H1 (cell line): ENCODE measurements around the gene ZMYM3. TPM values are rescaled to one million over a fixed set of nuclear protein-coding genes. Genes with fewer than 3 reads are reported as not detected.

Source experiments
- CTCF ChIA-PET: fragments of 300-600 bp; sonication (Branson Sonifier 250); formaldehyde crosslinking; loops from one replicate; lab custom pipeline; 2021; ENCODE audit not compliant: partially characterized antibody; lab: Charles Lee
- POLR2A ChIA-PET: fragments of 300-600 bp; sonication (Branson Sonifier 250); formaldehyde crosslinking; loops from one replicate; lab custom pipeline; 2021; ENCODE audit warnings: inconsistent platforms; ENCODE audit not compliant: partially characterized antibody; lab: Charles Lee
- DNase-seq, 2 experiments: peaks; one replicate each; pipeline versions ENCODE4 v3.0.0 to v3.0.0-alpha.2; 2010 to 2022; ENCODE audit warnings: low spot score in 2 of 2, low read depth in 1 of 2, mixed read lengths in 1 of 2
- FAIRE-seq: peaks from 2 replicates; lab custom pipeline; 2011; peaks lifted over from hg19 to GRCh38; lab: Jason Lieb, UNC
- H2AFZ ChIP-seq: 2 replicates; pipeline ENCODE4 v1.8.1; 2012; ENCODE audit warnings: low read length, inconsistent platforms
- H2AK5ac ChIP-seq: 2 replicates; pipeline ENCODE4 v1.6.1; 2013; ENCODE audit warnings: low read depth, low read length
- H2BK120ac ChIP-seq: replicated peaks from 2 replicates; pipeline ENCODE3; 2013; ENCODE audit warnings: low read depth, low read length, inconsistent platforms
- H2BK12ac ChIP-seq: 2 replicates; pipeline ENCODE4 v1.6.1; 2013; ENCODE audit warnings: low read depth, low read length
- H2BK15ac ChIP-seq: 2 replicates; pipeline ENCODE4 v1.6.1; 2013; ENCODE audit warnings: low read length
- H2BK20ac ChIP-seq: 2 replicates; pipeline ENCODE4 v1.6.1; 2013; ENCODE audit warnings: low read length
- H2BK5ac ChIP-seq: 2 replicates; pipeline ENCODE4 v1.6.1; 2013; ENCODE audit warnings: low read depth, low read length
- H3K14ac ChIP-seq: 2 replicates; pipeline ENCODE4 v1.6.1; 2013; ENCODE audit warnings: inconsistent platforms; ENCODE audit not compliant: insufficient read length
- H3K18ac ChIP-seq: 2 replicates; pipeline ENCODE4 v1.6.1; 2013; ENCODE audit warnings: low read length; ENCODE audit errors: extremely low read depth
- H3K23ac ChIP-seq: 2 replicates; pipeline ENCODE4 v1.6.1; 2013; ENCODE audit warnings: inconsistent platforms; ENCODE audit not compliant: insufficient read length
- H3K23me2 ChIP-seq: 2 replicates; pipeline ENCODE4 v1.6.1; 2013; ENCODE audit warnings: low read depth, low read length
- H3K27ac ChIP-seq: 2 replicates; pipeline ENCODE4 v1.6.1; 2011; ENCODE audit warnings: low read depth, low read length, inconsistent platforms
- H3K27me3 ChIP-seq, 4 experiments: replicated peaks in 1 of 4; 1 replicate in 1 of 4; 2 replicates in 3 of 4; pipeline versions ENCODE4 v1.6.1 to v1.8.1; 2011 to 2013; ENCODE audit warnings: low read length in 3 of 4, mild to moderate bottlenecking in 3 of 4, inconsistent platforms in 2 of 4, mixed read lengths in 2 of 4, moderate library complexity in 1 of 4; ENCODE audit not compliant: control insufficient read depth in 3 of 4, insufficient read depth in 3 of 4; ENCODE audit errors: extremely low read depth in 1 of 4
- H3K36me3 ChIP-seq, 4 experiments: 2 replicates each; pipeline versions ENCODE4 v1.6.1 to v1.8.1; 2011 to 2013; ENCODE audit warnings: mild to moderate bottlenecking in 4 of 4, low read length in 3 of 4, moderate library complexity in 2 of 4, control low read depth in 1 of 4, inconsistent platforms in 1 of 4; ENCODE audit not compliant: insufficient read depth in 4 of 4, control insufficient read depth in 2 of 4
- H3K4ac ChIP-seq: replicated peaks from 2 replicates; pipeline ENCODE3; 2013; ENCODE audit warnings: low read length, low read depth, mixed read lengths, inconsistent platforms; ENCODE audit not compliant: insufficient read length
- H3K4me1 ChIP-seq, 4 experiments: replicated peaks in 1 of 4; 1 replicate in 1 of 4; 2 replicates in 3 of 4; pipeline versions ENCODE4 v1.6.1 to v1.8.1; 2011 to 2013; ENCODE audit warnings: low read length in 3 of 4, inconsistent platforms in 2 of 4, mixed read lengths in 1 of 4; ENCODE audit not compliant: insufficient read depth in 4 of 4, control insufficient read depth in 3 of 4
- H3K4me2 ChIP-seq, 2 experiments: 2 replicates each; pipeline versions ENCODE4 v1.6.1 to v1.8.1; 2011 to 2013; ENCODE audit warnings: low read depth in 2 of 2, low read length in 2 of 2, control low read depth in 1 of 2, inconsistent platforms in 1 of 2, mild to moderate bottlenecking in 1 of 2; ENCODE audit not compliant: insufficient read depth in 1 of 2
- H3K4me3 ChIP-seq, 4 experiments: fragments of 200-600, 300-600 bp in 1 of 4; sonication (generic), shearing (Covaris generic), sonication (Bioruptor Twin) in 1 of 4; 2 replicates each; pipeline versions ENCODE4 v1.5.1 to v1.8.1; 2011 to 2016; ENCODE audit warnings: low read length in 4 of 4, low read depth in 3 of 4, control low read depth in 2 of 4, inconsistent platforms in 2 of 4, mild to moderate bottlenecking in 2 of 4, mixed read lengths in 1 of 4, moderate library complexity in 1 of 4; ENCODE audit not compliant: insufficient read depth in 2 of 4; ENCODE audit errors: extremely low read depth in 1 of 4
- H3K56ac ChIP-seq: replicated peaks from 2 replicates; pipeline ENCODE3; 2013; ENCODE audit warnings: low read depth, mild to moderate bottlenecking, mixed read lengths, low read length, inconsistent platforms; ENCODE audit not compliant: insufficient read length
- H3K79me1 ChIP-seq: 2 replicates; pipeline ENCODE4 v1.6.1; 2013; ENCODE audit warnings: low read depth, low read length, control low read depth
- H3K79me2 ChIP-seq, 2 experiments: 2 replicates each; pipeline versions ENCODE4 v1.6.1 to v1.8.1; 2012 to 2013; ENCODE audit warnings: low read length in 2 of 2, mild to moderate bottlenecking in 2 of 2, inconsistent platforms in 1 of 2; ENCODE audit not compliant: insufficient read depth in 2 of 2, control insufficient read depth in 1 of 2
- H3K9ac ChIP-seq, 4 experiments: replicated peaks in 1 of 4; 1 replicate in 1 of 4; 2 replicates in 3 of 4; pipeline versions ENCODE4 v1.6.1 to v1.8.1; 2011 to 2013; ENCODE audit warnings: low read depth in 3 of 4, low read length in 3 of 4, control low read depth in 2 of 4, mild to moderate bottlenecking in 2 of 4, moderate library complexity in 2 of 4, inconsistent platforms in 1 of 4; ENCODE audit errors: extremely low read depth in 1 of 4
- H3K9me3 ChIP-seq, 2 experiments: 2 replicates each; pipeline versions ENCODE4 v1.6.1 to v1.8.1; 2012 to 2013; ENCODE audit warnings: mild to moderate bottlenecking in 2 of 2, moderate library complexity in 2 of 2, control low read depth in 1 of 2, inconsistent platforms in 1 of 2, low read depth in 1 of 2, low read length in 1 of 2, mixed read lengths in 1 of 2; ENCODE audit not compliant: insufficient read depth in 2 of 2
- H4K20me1 ChIP-seq, 2 experiments: replicated peaks in 1 of 2; 2 replicates each; pipeline versions ENCODE3 to v1.8.1; 2011 to 2013; ENCODE audit warnings: inconsistent platforms in 2 of 2, low read length in 2 of 2, mild to moderate bottlenecking in 1 of 2; ENCODE audit not compliant: insufficient read depth in 2 of 2, control insufficient read depth in 1 of 2
- H4K5ac ChIP-seq: 2 replicates; pipeline ENCODE4 v1.6.1; 2013; ENCODE audit warnings: low read length, low read depth, mixed read lengths, inconsistent platforms; ENCODE audit not compliant: insufficient read length
- H4K8ac ChIP-seq: 2 replicates; pipeline ENCODE4 v1.8.0; 2013; ENCODE audit warnings: mild to moderate bottlenecking, moderate library complexity, low read length, inconsistent platforms; ENCODE audit not compliant: insufficient read depth; ENCODE audit errors: extremely low read depth
- H4K91ac ChIP-seq: replicated peaks from 2 replicates; pipeline ENCODE3; 2013; ENCODE audit warnings: low read length, mixed read lengths, inconsistent platforms; ENCODE audit not compliant: insufficient read length
- EZH2 ChIP-seq: fragments of 200-600 bp; sonication (generic); IDR thresholded peaks from 2 replicates; pipeline ENCODE4 v1.7.1; 2012; ENCODE audit warnings: low read depth, mild to moderate bottlenecking, moderate library complexity, low read length, inconsistent platforms; ENCODE audit not compliant: severe bottlenecking
- POLR2AphosphoS5 ChIP-seq: IDR thresholded peaks from 2 replicates; pipeline ENCODE4 v1.6.1; 2011; ENCODE audit warnings: low read depth, low read length
- POU5F1 ChIP-seq: IDR thresholded peaks from 2 replicates; pipeline ENCODE4 v1.6.1; 2011; ENCODE audit warnings: low read depth, mild to moderate bottlenecking, low read length, moderate library complexity
- RAD21 ChIP-seq, 2 experiments: IDR thresholded peaks in 1 of 2; conservative IDR thresholded peaks in 1 of 2; 2 replicates each; pipeline ENCODE4 v1.6.1; 2011; ENCODE audit warnings: low read depth in 2 of 2, low read length in 2 of 2, improper control_type of control experiment in 1 of 2, inconsistent platforms in 1 of 2, mild to moderate bottlenecking in 1 of 2, moderate library complexity in 1 of 2
- TCF12 ChIP-seq: IDR thresholded peaks from 2 replicates; pipeline ENCODE4 v1.6.1; 2011; ENCODE audit warnings: low read depth, mild to moderate bottlenecking, low read length
- ZNF274 ChIP-seq: IDR thresholded peaks from 2 replicates; pipeline ENCODE4 v1.7.0; 2012; ENCODE audit warnings: low read length, borderline replicate concordance; ENCODE audit errors: extremely low read depth
- WGBS, 2 experiments: shearing (Covaris generic) in 1 of 2; methylation state at CpG; one replicate each; pipeline versions ENCODE4 v1.1.6 to v1.1.7; 2013 to 2015; ENCODE audit warnings: low lambda C conversion rate in 2 of 2, mixed read lengths in 2 of 2, inconsistent platforms in 1 of 2, low coverage in 1 of 2, missing lambda C conversion rate in 1 of 2; ENCODE audit not compliant: insufficient replicate concordance in 2 of 2, insufficient coverage in 1 of 2, insufficient read length in 1 of 2; ENCODE audit errors: extremely low coverage in 1 of 2, missing lambda C conversion rate in 1 of 2; 5-methylcytosine and 5-hydroxymethylcytosine counted together
- polyA plus RNA-seq, 7 experiments: library from polyadenylated mRNA; depleted of rRNA in 3 of 7; stranded (reverse) in 5 of 7; unstranded in 2 of 7; fragments of >200 nt in 5 of 7; fragments of 200-250 nt in 2 of 7; gene quantifications; 1 replicate in 5 of 7; 2 replicates in 1 of 7; 4 replicates in 1 of 7; pipeline versions ENCODE4 v1.2.1 to v1.2.3, GENCODE V29; 2011 to 2013; ENCODE audit warnings: missing spikeins in 2 of 7, mixed read lengths in 2 of 7
- total RNA-seq: library from RNA; stranded (reverse); fragmentation: NEBNext Ultra II Directional; extraction: Animal tissue kit (Norgen Biotek cat#: 25700); gene quantifications from 2 replicates; pipeline ENCODE4 v1.2.1, GENCODE V29; 2021
- TF ChIP-seq, protein P1 (sequence below), 3 experiments: IDR thresholded peaks; 1 replicate in 2 of 3; 2 replicates in 1 of 3; pipeline versions ENCODE4 v1.5.1 to v1.6.1; 2011; ENCODE audit warnings: low read length in 3 of 3, mild to moderate bottlenecking in 3 of 3, inconsistent platforms in 2 of 3, low read depth in 1 of 3, moderate library complexity in 1 of 3; ENCODE audit not compliant: insufficient read depth in 1 of 3; ENCODE audit errors: control extremely low read depth in 1 of 3
- TF ChIP-seq, protein P2 (sequence below): IDR thresholded peaks from 2 replicates; pipeline ENCODE4 v1.6.1; 2012; ENCODE audit warnings: inconsistent platforms

The ZMYM3 gene
- total and polyA plus RNA-seq, 2 of the 8 experiments (the other 6 are each of a cell fraction or from before 2014, with no cell fraction given), result 56.7 to 82.0 TPM

DNA sequence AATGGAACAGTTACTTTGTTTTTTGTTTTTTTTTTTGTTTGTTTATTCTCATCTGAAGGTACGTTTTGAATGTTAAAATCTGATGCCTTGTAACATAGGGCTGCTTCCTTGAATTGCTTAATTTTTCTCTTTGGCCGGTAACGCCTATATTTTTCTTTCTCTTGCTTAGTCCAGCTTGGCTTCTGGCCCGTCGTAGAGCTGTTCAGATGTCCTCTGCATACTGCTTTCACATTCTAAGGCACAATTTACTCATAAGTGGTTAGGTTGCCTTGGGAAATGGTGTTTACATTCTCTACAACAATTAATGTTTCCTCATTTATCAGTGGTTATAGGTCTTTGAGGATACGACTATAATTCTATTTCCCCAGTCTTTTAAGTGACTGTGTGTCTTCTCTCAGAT lies 37.4 kb upstream of the ZMYM3 start:
- H2BK120ac ChIP-seq, result no peak overlapping the region
- FAIRE-seq, result no peak
- TF ChIP-seq RAD21 (IDR thresholded peaks at IDR 0.05 in 1 of 2, conservative IDR thresholded peaks at IDR 0.05 in 1 of 2; ENCODE audit: low read depth in 2 of 2, low read length in 2 of 2) (no peak), POLR2AphosphoS5 (no peak), TCF12 (no peak), POU5F1 (no peak), EZH2 (no peak), ZNF274 (no peak)
- TF ChIP-seq, protein P1, sequence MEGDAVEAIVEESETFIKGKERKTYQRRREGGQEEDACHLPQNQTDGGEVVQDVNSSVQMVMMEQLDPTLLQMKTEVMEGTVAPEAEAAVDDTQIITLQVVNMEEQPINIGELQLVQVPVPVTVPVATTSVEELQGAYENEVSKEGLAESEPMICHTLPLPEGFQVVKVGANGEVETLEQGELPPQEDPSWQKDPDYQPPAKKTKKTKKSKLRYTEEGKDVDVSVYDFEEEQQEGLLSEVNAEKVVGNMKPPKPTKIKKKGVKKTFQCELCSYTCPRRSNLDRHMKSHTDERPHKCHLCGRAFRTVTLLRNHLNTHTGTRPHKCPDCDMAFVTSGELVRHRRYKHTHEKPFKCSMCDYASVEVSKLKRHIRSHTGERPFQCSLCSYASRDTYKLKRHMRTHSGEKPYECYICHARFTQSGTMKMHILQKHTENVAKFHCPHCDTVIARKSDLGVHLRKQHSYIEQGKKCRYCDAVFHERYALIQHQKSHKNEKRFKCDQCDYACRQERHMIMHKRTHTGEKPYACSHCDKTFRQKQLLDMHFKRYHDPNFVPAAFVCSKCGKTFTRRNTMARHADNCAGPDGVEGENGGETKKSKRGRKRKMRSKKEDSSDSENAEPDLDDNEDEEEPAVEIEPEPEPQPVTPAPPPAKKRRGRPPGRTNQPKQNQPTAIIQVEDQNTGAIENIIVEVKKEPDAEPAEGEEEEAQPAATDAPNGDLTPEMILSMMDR (IDR thresholded peaks at IDR 0.05; ENCODE audit: control extremely low read depth in 1 of 3, insufficient read depth in 1 of 3, low read depth in 1 of 3, low read length in 3 of 3), result no peak
- TF ChIP-seq, protein P2, sequence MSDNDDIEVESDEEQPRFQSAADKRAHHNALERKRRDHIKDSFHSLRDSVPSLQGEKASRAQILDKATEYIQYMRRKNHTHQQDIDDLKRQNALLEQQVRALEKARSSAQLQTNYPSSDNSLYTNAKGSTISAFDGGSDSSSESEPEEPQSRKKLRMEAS, result no peak

More for the DNA sequence above, 37.4 kb upstream of the ZMYM3 start:
- Histone ChIP-seq H3K27me3 (no peaks in the 10 kb centered on the region), H4K8ac (no peak overlapping the region), H3K4me2 (no peak overlapping the region), H2AK5ac (no peak overlapping the region), H4K20me1 (peaks cover 0 to 2% of the 10 kb centered on the region in 2 experiments), H3K4me1 (no peaks in the 10 kb centered on the region), H4K5ac (no peak overlapping the region), H3K9ac (no peak overlapping the region), H4K91ac (no peak overlapping the region), H2BK5ac (no peak overlapping the region), H3K14ac (no peak overlapping the region), H3K23me2 (no peaks in the 10 kb centered on the region), H2BK15ac (no peak overlapping the region), H2BK12ac (no peak overlapping the region), H2AFZ (no peak overlapping the region), H3K27ac (no peak overlapping the region), H3K36me3 (peaks cover 14 to 77% (median 46%) of the 10 kb centered on the region in 4 experiments), H3K18ac (no peak overlapping the region), H3K56ac (no peak overlapping the region), H3K79me2 (peaks cover 5 to 52% of the 10 kb centered on the region in 2 experiments), H2BK20ac (no peak overlapping the region), H3K4ac (no peak overlapping the region), H3K9me3 (no peaks in the 10 kb centered on the region), H3K79me1 (no peaks in the 10 kb centered on the region), H3K4me3 (no peak overlapping the region), H3K23ac (no peak overlapping the region)
- no peak for DNase-seq
- POLR2A ChIA-PET, result interaction anchor here (0.6 to 13.5 kb wide), 3 partner anchors 9 to 294 kb away, joined by 3 to 215 read pairs (median 3); partner anchors contain the start of genes ITGB1BP2 and ZMYM3
- CTCF ChIA-PET, result no interaction called here
- 88% methylated on average over 6 of the region's 6 CpGs; no CpG with 5 or more reads in 1 of the 2 experiments for WGBS, 2 experiments
